ENCODE results near the gene PALM2AKAP2. TPM values are rescaled to one million over a fixed set of nuclear protein-coding genes. Genes with fewer than 3 reads are reported as not detected.

Gene PALM2AKAP2
- total and polyA plus RNA-seq, 8 donors, result 22.9 to 29.6 (median 26.7) TPM

DNA sequence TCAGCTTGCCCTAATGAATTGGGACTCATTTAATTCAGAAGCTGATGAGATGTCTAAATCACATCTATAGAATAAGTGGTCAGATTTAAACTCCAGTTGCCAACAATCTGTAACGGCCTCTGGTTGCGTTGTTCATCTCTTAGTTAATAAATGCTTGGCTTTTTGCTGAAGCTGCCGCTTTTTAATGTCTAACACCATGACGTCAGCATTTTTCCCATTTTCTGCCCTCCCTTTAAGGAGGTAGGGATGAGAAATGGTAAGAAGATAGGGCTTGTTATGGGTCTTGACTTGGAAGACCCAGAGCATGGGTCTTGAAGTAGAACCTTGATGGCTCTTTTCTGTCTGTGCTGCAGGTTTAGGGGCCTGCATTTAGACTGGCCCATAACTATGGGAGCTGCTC lies 33.3 kb downstream of the PALM2AKAP2 start:
- DNase-seq (no peak), ATAC-seq (no peak)
- intact Hi-C loops (cut with DNase I), result loop anchor here in 1 of 2 donors (10.0 kb wide), 1 partner anchor 239 kb away; no protein-coding TSS in a partner anchor
- no peak overlapping the region for H3K27ac ChIP-seq
- H3K9me3 ChIP-seq, result peaks cover 0 to 4% of the 10 kb centered on the region in 2 donors
- no peaks in the 10 kb centered on the region for H3K36me3 ChIP-seq
- no peaks in the 10 kb centered on the region for H3K4me1 ChIP-seq
- no peak overlapping the region for H3K4me3 ChIP-seq
- H3K27me3 ChIP-seq, result no peaks in the 10 kb centered on the region
- TF ChIP-seq, protein P1, sequence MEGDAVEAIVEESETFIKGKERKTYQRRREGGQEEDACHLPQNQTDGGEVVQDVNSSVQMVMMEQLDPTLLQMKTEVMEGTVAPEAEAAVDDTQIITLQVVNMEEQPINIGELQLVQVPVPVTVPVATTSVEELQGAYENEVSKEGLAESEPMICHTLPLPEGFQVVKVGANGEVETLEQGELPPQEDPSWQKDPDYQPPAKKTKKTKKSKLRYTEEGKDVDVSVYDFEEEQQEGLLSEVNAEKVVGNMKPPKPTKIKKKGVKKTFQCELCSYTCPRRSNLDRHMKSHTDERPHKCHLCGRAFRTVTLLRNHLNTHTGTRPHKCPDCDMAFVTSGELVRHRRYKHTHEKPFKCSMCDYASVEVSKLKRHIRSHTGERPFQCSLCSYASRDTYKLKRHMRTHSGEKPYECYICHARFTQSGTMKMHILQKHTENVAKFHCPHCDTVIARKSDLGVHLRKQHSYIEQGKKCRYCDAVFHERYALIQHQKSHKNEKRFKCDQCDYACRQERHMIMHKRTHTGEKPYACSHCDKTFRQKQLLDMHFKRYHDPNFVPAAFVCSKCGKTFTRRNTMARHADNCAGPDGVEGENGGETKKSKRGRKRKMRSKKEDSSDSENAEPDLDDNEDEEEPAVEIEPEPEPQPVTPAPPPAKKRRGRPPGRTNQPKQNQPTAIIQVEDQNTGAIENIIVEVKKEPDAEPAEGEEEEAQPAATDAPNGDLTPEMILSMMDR (IDR thresholded peaks at IDR 0.05), result no peak

DNA sequence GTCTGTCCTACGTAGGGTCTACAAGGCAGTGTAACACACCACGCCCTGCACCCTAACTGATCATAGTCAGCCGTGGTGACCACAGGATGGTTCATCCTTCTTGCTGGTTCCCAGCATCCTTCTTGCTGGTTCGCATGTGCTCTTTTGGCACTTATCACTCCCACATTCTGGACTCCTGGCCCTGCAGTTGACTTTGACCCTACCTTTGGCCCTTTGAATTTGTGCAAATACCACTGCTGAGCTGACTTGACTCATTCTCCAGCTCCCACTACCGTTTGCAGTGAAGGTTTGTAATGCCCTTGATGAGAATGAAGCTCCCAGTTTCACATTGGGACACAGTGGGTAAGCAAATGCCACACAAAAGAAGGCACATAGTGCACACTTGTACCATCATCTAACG lies 33.8 kb downstream of the PALM2AKAP2 start:
- intact Hi-C loops (cut with DNase I), result loop anchor here in 1 of 2 donors (10.0 kb wide), 1 partner anchor 239 kb away; no protein-coding TSS in a partner anchor
- DNase-seq (no peak), ATAC-seq (no peak)
- Histone ChIP-seq H3K27me3 (no peaks in the 10 kb centered on the region), H3K36me3 (no peaks in the 10 kb centered on the region), H3K4me3 (no peak overlapping the region), H3K27ac (no peak overlapping the region), H3K9me3 (no peaks in the 10 kb centered on the region), H3K4me1 (no peaks in the 10 kb centered on the region)
- TF ChIP-seq, protein P1 (IDR thresholded peaks at IDR 0.05), result no peak

DNA sequence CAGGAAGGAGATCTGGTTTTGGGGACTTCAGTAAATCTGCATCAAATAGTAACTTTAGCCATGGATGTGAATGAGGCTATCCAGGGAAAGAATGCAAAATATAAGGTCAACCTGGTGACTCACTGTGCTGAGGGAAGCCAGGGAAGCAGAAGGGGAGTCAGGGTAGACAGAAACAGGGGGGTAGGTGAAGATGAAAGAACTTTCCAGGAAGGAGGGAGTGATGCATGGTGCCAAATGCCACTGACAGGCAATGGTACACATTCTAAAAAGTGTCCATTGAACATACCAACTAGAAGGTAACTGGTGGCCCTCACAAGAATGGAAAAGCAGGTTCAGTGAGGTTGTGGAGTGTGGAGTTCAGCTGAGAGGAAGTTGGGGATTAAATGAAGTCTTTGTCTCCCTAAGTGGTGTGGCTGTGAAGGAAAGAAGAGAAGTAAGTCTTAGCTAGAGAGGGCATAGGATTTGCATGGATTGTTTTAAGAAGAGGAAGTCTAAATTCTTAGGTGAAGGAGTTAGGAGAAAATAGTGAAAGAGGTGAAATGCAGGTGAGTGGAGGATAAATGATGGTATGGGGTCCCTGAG lies 35.5 kb downstream of the PALM2AKAP2 start:
- intact Hi-C loops (cut with DNase I), result loop anchor here in 1 of 2 donors (10.0 kb wide), 1 partner anchor 241 kb away; no protein-coding TSS in a partner anchor
- H3K27ac ChIP-seq, result no peak overlapping the region
- DNase-seq, result no peak
- H3K9me3 ChIP-seq, result no peaks in the 10 kb centered on the region
- no peak for ATAC-seq
- H3K27me3 ChIP-seq, result no peaks in the 10 kb centered on the region
- no peaks in the 10 kb centered on the region for H3K36me3 ChIP-seq
- TF ChIP-seq, protein P1 (IDR thresholded peaks at IDR 0.05), result no peak
- no peak overlapping the region for H3K4me3 ChIP-seq
- H3K4me1 ChIP-seq, result no peaks in the 10 kb centered on the region

DNA sequence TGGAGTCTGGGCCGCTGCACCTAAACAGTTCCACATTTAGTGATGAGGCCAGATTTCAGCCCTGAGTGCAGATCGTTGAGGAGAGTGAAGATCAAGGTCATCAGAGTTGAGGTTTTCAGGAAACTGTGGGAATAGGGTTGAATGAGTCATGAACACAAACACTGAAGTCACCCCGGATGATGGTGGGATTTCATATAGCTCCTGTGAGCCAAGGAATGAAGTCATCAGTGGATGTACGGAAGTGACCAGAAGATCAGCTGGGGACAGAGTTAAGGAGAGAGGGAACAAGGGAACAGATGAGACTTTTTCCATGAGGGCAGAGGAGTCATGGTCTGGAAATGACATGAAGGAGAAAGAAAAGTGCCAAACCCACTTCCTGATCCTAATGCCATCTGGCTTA lies 36.5 kb downstream of the PALM2AKAP2 start:
- intact Hi-C loops (cut with DNase I), result loop anchor here in 1 of 2 donors (10.0 kb wide), 1 partner anchor 242 kb away; no protein-coding TSS in a partner anchor
- Histone ChIP-seq H3K9me3 (no peaks in the 10 kb centered on the region), H3K36me3 (no peaks in the 10 kb centered on the region), H3K27ac (peak overlapping the region in 1 of 2 donors; percentile 29), H3K4me1 (no peaks in the 10 kb centered on the region), H3K27me3 (no peaks in the 10 kb centered on the region), H3K4me3 (no peak overlapping the region)
- TF ChIP-seq, protein P1 (IDR thresholded peaks at IDR 0.05), result no peak
- DNase-seq (peak in 1 of 4 donors; percentile 37), ATAC-seq (peak; percentile 48)

DNA sequence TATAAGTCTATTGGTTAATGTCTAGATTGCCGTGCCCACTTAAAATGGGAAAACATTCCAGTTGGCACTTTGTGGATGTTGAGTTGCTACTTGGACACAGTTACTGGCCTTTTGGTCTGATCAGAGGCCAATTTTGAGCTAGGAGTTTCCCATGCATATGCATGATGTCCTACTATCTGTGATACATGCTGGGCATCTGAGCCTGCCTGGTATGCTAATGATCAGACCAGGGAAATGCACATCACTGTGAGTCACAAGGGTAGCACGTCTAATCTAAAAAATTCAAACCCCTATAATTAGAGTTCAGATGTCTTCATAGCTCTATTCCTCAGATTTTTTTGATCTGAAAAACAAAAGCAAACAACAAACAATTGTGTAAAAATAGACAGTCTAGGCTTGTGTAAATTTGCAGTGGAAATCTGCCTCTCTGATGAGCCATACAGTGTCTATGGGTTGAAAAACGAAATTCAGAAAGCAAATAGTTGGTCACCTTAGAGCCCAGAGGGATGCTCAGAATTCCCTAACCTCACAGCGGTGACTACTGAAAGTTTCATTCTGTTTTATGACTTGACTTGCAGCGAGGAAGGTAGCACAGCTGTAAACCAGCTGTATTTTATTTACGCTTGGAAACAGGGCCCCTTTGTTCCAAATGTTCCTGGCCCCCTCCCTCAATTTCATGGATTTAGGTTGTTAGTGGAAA lies 37.3 kb downstream of the PALM2AKAP2 start:
- Histone ChIP-seq H3K4me3 (no peak overlapping the region), H3K9me3 (no peaks in the 10 kb centered on the region), H3K4me1 (no peaks in the 10 kb centered on the region), H3K36me3 (no peaks in the 10 kb centered on the region), H3K27ac (peak overlapping the region in 1 of 2 donors; percentile 34), H3K27me3 (no peaks in the 10 kb centered on the region)
- no peak for DNase-seq
- peak; percentile 9 for ATAC-seq
- TF ChIP-seq, protein P1 (IDR thresholded peaks at IDR 0.05), result no peak
- intact Hi-C loops (cut with DNase I), result loop anchor here in 1 of 2 donors (10.0 kb wide), 1 partner anchor 242 kb away; no protein-coding TSS in a partner anchor
